ENCODE results near the gene ERBB4. TPM values are rescaled to one million over a fixed set of nuclear protein-coding genes. Genes with fewer than 3 reads are reported as not detected.

Gene ERBB4
- total and polyA plus RNA-seq, 10 of the 15 experiments (the other 5 are each of a cell fraction or from before 2014, with no cell fraction given), result under 0.01 to 0.23 (median 0.01) TPM; not detected in 4

DNA sequence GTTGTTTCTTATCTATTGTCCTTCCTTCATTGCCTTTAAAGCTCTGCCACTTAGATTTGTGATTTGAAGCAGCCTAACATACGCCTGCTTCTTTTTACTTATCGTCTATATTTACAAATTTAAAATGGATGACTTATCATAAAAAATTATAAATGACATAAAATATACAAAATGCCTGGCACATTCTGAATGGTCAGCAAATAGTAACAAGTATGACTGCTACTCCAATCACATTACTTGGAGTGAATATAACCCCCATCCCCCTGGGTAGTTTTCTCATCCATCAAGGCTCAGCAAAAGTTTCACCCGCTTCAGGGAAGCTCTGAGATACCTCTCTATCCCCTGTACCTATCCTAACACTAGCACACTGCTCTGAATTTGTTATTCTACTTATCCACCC, 708.9 kb downstream of the ERBB4 start:
- Histone ChIP-seq H2AFZ (ENCODE audit: control insufficient read depth, low read depth, low read length) (no peak overlapping the region), H3K27me3 (replicated peaks in 1 of 2; ENCODE audit: control insufficient read depth in 2 of 2, insufficient read depth in 2 of 2, low read length in 1 of 2) (no peaks in the 10 kb centered on the region), H4K20me1 (ENCODE audit: control insufficient read depth, insufficient read depth) (no peaks in the 10 kb centered on the region), H3K79me2 (ENCODE audit: control insufficient read depth, insufficient read depth, low read length) (no peaks in the 10 kb centered on the region), H3K4me3 (no peak overlapping the region), H3K36me3 (ENCODE audit: control insufficient read depth in 2 of 2, insufficient read depth in 2 of 2, low read length in 1 of 2) (no peaks in the 10 kb centered on the region), H3K27ac (ENCODE audit: control insufficient read depth, insufficient read depth) (no peak overlapping the region), H3K4me2 (ENCODE audit: control insufficient read depth, insufficient read depth) (no peak overlapping the region), H3K9ac (ENCODE audit: control insufficient read depth, insufficient read depth, low read length) (no peak overlapping the region), H3K4me1 (ENCODE audit: control insufficient read depth, insufficient read depth, low read length) (no peaks in the 10 kb centered on the region), H3K9me3 (replicated peaks; ENCODE audit: control insufficient read depth, insufficient read depth, low read length) (no peaks in the 10 kb centered on the region)
- intact Hi-C loops (cut with micrococcal nuclease; ENCODE audit: unreplicated experiment) (no loop called here), in situ Hi-C loops (cut with MboI) (no loop called here)
- CTCF ChIA-PET, result no interaction called here
- no peak for ATAC-seq
- WGBS (ENCODE audit: insufficient coverage, insufficient replicate concordance, low lambda C conversion rate, missing lambda C conversion rate), result 20% methylated on average over 3 of the region's 3 CpGs
- RAD21 ChIA-PET (ENCODE audit: unreplicated experiment), result no interaction called here
- no TSS peak for BruUV-seq (replicated peaks)
- SMC1A ChIA-PET (ENCODE audit: uncharacterized antibody, unreplicated experiment), result interaction anchor here (1.0 kb wide), 1 partner anchor 21 kb away, joined by 3 read pairs; no protein-coding TSS in a partner anchor
- POLR2A ChIA-PET, result no interaction called here
- TF ChIP-seq, protein P1, sequence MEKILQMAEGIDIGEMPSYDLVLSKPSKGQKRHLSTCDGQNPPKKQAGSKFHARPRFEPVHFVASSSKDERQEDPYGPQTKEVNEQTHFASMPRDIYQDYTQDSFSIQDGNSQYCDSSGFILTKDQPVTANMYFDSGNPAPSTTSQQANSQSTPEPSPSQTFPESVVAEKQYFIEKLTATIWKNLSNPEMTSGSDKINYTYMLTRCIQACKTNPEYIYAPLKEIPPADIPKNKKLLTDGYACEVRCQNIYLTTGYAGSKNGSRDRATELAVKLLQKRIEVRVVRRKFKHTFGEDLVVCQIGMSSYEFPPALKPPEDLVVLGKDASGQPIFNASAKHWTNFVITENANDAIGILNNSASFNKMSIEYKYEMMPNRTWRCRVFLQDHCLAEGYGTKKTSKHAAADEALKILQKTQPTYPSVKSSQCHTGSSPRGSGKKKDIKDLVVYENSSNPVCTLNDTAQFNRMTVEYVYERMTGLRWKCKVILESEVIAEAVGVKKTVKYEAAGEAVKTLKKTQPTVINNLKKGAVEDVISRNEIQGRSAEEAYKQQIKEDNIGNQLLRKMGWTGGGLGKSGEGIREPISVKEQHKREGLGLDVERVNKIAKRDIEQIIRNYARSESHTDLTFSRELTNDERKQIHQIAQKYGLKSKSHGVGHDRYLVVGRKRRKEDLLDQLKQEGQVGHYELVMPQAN (conservative IDR thresholded peaks at IDR 0.05), result no peak
- no peak for TF ChIP-seq ZNF207 (IDR thresholded peaks at IDR 0.05; ENCODE audit: borderline replicate concordance)
- TF ChIP-seq, protein P2, sequence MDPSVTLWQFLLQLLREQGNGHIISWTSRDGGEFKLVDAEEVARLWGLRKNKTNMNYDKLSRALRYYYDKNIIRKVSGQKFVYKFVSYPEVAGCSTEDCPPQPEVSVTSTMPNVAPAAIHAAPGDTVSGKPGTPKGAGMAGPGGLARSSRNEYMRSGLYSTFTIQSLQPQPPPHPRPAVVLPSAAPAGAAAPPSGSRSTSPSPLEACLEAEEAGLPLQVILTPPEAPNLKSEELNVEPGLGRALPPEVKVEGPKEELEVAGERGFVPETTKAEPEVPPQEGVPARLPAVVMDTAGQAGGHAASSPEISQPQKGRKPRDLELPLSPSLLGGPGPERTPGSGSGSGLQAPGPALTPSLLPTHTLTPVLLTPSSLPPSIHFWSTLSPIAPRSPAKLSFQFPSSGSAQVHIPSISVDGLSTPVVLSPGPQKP (IDR thresholded peaks at IDR 0.05; ENCODE audit: low read depth, low read length), result no peak
- TF ChIP-seq GABPA (IDR thresholded peaks at IDR 0.05; ENCODE audit: low read depth), result no peak
- DNase-seq (ENCODE audit: low read depth, low spot score), result no peak
- FAIRE-seq, result no peak
